Activated CD8-positive, alpha-beta memory T cell treated with anti-CD3 and anti-CD28 coated beads for 48 hours (primary cell): ENCODE measurements around the gene PARK7.
A peak's percentile ranks its signal among the peaks of the same experiment; 100 is the strongest.

ENCODE experiments used
- DNase-seq, 3 experiments: peaks; one replicate each; pipeline ENCODE4 v3.0.0-alpha.2; 2020; ENCODE audit warnings: low read depth in 2 of 3, low spot score in 2 of 3

Gene PARK7

DNA sequence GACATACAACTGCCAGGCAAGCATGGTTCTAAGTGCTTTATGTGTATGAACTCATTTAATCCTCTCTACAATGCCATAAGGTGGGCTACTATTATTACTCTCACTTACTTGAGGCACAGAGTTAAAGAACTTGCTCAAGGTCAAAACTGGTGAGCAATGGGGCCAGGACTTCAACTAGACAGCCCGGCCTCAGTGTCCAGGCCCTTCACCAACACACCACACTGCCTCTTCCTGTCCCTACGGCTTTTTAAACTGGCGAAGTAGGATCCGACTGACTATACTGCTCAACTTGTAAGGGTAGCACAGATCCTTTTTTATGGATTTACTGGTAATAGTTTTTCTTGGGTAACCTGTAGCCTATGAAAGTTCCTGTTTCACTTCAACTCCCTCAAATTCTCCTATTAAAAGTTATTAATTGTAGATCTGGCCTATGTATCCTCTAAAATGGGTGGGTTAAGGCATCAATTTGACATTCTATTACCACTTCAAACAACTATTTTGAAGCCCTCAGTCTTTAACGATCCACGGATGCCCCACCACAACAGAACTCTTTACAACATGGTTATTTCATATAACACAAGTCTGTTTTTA, 60.3 kb downstream of the PARK7 start:
- DNase-seq: no peak

DNA sequence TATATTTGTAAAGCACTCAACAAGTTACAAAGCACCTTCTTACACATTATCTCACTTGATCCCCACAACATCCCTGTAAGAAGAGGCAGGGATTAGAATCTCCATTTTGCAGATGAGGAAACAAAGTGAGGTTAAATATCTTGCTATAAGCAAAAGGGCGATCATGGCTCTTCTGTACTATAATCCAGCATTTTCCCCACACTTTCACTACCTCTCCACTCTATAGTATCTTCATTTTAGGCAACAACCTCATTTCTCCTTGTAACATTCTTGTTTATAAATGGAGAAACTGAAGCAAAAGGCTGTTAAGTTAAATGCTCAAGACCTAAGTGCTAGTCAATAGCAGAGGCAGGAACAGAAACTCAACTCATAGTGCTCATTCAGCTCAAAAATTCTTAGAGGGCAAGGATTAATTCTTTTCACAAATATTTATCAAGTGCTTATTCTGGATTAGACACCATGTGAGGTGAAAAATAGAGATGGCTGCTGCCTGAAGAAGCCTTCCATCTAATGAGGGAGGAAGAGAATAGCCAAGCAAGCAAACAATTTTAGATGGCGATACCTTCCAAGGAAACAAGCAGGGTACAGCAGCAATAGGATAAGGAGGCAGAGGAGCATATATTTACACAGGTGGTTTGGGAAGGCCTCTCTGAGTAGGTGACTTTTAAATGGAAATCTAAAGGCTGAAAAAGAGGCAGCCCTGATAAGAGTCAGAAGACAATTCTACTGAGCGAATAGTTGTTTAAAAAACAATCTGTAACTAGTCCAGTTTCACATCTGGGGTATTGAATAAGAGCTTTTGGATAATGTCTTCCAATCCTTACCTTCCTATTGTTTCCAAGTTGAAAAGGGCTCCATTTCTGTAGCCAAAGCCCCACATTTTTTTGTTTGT, 61.1 kb downstream of the PARK7 start:
- no peak for DNase-seq

DNA sequence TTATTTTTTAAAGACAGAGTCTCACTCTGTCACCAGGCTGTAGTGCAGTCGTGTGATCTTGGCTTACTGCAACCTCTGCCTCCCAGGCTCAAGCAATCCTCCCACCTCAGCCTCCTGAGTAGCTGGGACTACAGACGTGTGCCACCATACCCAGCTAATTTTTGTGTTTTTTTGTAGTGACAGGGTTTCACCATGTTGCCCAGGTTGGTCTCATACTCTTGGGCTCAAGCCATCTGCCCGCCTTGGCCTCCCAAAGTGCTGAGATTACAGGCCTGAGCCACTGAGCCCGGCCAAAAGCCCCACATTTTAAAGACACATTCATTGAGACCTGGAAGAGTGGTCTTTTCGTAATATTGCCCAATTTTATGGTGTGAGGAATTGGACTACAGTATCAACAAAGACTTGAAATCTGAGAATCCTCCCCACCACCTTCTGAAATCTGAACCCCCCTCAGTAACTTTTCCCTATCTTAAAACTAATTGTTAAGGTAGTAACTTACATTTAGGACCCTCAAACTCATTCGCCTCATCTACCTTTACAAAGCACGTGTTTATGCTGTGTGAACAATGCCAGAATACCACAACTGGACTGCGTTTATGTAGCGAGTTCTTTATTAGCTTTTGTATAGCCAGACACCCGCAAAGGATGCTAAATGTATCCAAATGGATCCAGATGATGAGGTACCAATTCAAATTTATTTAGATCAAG, 61.9 kb downstream of the PARK7 start:
- no peak for DNase-seq

DNA sequence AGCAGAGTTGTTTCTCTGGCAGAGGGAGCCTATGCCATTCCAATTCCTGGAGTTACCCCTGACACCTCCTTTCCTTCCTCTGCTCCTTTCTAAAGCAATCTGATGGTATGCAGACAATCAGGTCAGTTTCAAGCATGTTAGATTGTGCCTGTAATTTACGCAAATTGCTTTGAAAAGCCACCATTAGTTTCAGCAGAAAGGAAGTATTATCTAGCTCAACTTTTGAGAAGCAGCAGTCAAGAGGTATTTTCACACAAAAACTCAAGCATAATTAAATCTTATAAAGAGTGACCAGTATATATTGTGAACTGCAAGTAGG, 62.4 kb downstream of the PARK7 start:
- DNase-seq: no peak

DNA sequence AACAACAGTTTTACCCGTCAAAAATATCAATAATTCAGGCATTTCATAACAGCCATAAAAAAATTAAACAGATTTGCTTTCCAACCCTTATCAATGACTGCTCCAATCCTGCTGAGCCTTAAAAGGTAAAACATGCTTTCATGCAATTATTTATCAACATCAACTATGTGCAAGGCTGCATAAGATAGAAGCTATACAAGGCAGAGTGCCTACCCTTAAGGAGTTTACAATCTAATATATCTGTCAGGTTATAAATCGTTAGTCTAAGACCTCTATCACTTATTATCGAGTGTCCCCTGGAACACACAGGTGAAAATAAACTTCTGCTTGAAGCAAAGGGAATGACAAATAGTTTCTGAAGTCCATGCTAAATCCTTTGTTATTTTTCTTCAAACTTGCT, 62.8 kb downstream of the PARK7 start:
- no peak for DNase-seq

DNA sequence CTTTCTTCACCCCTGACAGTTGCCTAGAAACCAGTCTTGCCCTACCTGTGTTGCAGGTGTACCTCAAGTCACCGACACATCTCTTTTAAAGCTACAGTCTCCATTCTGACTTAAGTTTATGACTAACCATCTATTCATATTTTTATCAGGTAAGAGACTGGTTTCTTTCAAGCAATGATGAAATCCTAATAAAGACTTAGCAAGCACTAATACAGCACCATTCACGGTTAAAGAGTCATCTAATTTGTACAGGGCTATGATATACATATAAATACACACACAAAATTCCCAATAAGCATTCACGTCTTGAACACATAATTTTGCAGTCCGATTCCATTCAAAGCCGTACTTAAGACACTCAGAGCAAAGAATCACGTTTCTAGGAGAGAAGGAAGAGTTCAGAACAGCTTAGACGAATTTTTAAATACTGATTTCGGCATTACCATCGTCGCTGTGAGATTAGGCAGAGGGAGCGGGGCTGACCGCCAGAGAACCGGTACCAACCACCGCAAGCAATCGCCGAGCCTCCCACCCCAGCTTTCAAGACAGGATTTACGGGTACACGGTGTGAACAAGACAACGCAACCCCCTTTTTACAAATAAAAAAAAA, 63.7 kb downstream of the PARK7 start:
- DNase-seq: no peak

DNA sequence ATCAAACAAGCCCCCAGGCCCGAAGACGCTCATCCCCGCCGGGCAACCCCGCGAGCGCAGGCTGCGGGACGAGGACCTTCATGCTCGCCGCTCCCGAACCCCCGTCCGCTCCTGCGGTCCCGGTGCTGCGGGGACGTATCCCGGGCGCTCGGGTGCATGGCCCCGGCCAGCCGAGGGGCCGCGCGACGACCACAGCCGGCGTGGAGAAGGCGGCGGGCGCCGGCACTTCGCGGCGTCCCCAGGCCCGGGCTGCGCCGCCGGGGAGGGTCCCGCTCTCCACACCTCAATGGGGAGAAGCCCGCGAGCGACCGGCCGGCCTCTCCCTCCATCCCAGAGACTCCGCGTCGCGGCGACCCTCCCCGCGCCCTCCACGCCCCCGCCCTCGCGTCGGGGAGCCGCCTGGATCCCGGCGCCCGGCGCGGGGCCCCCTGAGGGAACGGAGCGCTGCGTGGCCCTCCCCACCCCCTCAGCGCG, 64.2 kb downstream of the PARK7 start:
- peak in 1 of 3 experiments; percentile 2 for DNase-seq

DNA sequence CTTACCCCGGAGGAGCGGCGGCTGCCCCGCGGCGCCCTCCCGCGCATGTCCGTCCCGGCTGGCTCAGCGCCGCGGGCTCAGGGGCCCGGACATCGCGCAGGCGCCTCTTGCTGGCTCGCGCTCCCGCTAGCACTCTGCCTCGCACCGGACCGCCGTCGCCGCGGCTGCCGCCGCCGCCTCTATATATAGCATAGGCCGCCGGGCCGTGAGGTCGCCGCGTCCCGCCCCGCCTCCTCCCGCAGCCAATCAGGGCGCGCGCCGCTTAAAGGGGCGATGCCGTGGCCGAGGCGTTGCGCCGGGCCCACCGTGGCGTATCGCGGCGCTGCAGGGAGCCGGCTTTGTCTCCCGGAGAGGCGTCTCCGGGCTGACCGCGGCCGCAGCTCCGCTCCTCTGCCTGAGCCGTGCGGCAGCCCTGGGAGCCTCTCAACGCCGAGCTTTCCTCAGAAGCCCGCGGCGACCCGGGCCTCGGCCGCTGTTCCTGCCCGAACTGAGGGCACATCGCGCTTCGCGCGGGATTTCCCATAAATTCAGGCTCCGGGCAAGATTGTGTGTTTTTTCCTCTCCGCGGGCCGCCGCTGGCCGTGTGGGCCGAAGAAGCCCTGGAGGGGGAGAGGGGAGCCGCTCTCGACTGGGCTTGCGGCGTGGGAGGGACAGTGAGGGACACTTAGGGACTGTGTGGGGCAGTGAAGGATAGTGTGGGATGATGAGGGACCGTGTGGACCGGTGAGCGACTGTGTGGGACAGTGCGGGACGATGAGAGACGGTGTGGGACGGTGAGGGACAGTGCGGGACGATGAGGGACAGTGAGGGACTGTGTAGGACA, 64.9 kb downstream of the PARK7 start, which contains the start of gene ERRFI1:
Gene ERRFI1 (minus strand): TSS at position 157 of the 823 bp plus-strand sequence. CDS start 10,690 bp downstream, outside the sequence.
- peak; percentile 71 to 76 (median 76) for DNase-seq

DNA sequence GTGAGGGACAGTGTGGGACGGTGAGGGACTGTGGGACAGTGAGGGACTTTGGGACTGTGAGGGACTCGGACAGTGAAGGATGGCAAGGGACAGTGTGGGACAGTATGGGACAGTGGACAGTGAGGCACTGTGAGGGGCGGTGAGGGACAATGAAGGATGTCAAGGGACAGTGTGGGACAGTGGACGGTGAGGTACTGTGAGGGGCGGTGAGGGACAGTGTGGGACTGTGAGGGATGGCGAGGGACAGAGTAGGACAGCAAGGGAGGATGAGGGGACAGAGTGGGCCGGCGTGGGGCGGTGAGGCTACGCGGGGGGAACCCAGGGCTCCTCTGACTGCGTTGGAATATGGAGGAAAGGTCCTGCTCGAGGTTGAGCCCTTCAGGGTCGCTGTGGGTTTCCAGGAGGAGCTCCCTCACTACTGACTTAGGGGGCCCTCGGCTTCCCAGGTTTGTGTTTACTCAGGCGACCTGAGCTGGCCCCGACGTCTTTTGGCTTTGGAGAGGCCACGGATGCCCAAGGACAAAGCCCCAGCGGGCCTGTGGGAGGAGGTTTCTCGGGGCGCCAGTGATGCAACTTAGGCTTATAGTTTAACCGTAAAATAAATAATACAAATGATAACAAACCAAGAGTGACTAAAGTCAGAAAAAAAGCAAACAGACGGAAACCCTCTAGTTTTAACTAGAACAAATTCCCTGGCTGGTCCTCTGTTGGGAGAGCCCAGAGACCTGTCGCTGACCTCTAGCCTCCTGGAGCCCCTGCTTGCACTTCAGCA, 65.7 kb downstream of the PARK7 start:
- DNase-seq: no peak

DNA sequence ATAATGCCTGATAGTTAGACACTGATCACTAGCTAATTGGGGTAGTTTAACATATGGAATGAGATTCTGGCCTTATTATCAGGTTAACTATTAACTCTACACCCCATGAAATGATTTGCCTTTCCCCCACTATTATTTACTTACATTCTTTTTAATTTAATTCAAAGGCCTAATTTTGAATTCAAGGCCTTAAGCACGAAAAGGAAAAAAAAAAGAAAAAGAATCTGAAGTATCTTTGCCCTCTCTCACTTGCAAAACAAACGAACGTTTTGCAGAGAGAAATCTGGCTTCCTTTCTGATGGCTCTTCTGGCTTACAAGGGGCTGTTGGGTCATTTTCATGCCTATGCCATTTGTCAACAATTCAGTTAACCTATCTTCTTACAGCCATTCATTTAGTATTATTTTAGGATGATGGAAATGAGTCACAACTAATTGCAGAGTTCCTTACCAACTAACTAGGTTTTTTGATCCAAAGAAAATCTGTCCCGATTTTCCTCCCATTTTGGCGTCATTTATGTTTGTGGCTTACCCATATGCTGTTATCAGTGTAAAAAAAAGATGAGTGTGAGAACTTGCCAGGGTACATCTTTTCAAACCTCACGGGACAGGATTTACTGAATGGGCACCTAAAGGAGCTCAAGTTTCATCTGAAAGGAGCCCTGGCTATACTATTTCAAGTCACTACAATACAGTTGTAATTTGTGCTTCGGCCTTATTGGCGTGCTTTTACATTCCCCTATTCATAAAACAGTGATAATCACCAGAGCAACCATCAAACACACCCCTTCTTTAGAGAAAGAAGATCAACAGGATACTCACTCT, 66.4 kb downstream of the PARK7 start:
- no peak for DNase-seq

DNA sequence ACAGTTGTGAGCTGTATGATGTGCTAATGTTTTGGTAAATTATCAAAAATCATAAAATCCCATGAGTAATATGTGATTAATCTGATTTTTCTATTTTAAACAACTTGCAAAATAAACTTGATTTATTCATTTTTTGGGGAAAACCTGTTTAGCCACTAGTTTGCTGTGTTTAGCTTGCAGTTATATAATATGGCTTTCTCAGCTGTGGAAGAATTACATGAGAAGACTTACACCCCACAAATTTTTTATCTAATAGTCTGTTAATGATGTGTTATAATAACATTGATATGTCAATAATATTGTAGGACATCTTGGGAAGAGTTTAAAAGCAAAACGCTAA, 67.0 kb downstream of the PARK7 start:
- no peak for DNase-seq

DNA sequence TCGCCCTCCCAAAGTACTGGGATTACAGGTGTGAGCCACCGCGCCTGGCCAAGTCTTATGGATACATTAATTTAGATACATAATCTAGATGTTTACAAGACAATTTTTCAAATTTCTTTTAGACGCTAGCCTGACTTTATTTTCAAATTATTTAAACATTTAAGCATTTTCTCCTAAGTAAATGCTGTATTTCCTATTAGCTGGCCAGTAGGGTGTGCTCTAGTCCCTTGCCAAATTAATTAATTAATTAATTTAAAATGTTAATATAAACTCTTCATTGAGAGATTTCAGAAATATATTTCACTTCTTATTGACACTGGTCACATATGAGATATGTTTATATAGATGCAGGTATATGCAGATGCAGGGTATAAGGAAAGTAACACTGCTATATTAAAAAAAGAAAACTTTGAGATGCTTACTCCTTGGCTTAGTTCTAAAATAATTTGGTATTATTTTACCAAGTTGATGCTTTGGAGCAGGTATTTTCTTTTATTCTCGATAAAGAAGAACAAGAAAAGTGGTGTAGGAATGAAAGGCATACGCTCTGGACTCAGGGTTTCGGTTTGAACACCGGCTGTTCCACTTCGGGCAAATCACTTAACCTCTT, 69.8 kb downstream of the PARK7 start:
- no peak for DNase-seq

DNA sequence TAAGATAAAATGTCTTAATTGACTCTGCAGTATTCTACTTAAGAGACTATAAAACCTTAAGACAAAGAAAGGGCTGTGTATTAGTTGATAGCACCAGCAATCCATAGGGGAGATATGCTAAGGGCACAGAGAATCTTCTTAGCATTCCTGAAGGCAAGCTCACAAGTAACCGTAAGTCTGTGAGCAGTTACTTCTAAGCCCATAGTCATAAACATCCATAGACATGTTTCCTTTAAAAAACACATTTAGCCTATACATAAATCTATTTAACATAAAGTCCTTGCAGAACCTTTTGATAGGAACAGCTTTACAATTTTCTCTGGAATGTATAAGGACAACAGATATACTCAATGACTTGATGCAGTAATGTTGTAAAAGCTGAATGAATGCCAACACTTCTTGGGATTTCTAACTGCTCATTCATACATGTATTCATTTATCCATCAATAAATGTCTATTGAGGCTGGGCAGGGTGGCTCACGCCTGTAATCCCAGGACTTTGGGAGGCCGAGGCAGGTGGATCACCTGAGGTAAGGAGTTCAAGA, 70.9 kb downstream of the PARK7 start:
- DNase-seq: no peak

DNA sequence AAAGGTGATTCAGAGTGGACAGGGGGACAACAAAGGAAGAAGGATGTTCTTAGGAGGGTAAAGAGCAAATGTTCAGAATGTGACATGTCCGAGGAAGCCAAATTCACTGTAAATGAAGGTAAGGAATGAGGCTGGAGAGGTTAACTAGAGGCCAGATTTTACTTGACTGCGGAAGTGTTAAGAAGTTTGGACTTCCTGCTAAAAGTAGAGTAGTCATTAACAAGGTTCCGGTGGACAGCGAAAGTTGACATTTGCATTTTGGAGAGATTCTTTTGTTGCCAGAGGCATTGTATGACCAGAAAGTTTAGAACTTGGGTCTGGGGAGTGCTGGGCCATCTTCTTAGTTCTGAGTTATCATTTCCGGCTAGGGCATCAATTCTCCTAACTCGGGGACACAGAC, 71.8 kb downstream of the PARK7 start:
- DNase-seq: no peak
